NCI-H2171 treated with DMSO at 0.1 percent for 48 hours (cell line): ENCODE data around the gene TRPC1.
A peak's percentile ranks its signal among the peaks of the same experiment; 100 is the strongest.
"Not testable (repeated sequence)": the region's sequence is repeated elsewhere in the genome, so short reads cannot be mapped to it uniquely, and the experiment has no call there.

Experiments used
- DNase-seq: peaks from one replicate; lab custom pipeline; 2025; lab: John Stamatoyannopoulos, UW

The TRPC1 gene

DNA sequence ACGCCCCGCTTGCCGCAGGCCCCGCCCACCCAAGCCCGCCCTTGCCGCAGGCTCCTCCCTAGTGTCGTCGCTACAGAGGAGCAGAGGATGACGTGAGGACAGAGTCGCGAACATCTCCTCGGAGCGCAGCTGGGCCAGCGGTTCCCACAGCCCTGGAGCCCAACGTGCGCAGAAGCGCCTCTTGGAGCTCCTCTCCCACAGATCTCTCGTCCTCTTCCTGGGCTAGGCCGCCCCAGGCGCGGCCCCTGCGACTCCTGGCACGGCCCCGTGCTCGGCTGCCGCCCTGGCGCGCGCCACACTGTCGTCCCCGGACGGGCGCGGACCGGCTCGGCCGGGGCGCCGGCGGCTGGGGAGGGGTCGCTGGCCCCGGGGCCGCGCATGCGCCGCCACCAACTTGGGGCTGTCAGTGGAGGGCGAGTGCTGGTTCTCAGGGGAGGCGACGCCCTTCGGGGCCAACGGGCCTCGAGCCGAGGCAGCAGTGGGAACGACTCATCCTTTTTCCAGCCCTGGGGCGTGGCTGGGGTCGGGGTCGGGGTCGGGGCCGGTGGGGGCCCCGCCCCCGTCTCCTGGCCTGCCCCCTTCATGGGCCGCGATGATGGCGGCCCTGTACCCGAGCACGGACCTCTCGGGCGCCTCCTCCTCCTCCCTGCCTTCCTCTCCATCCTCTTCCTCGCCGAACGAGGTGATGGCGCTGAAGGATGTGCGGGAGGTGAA, at the start of gene TRPC1:
TRPC1 (plus strand) TSS at position 67 of the 714 bp plus-strand sequence; CDS start at position 593, 526 bp downstream.
- peak; percentile 85 for DNase-seq

DNA sequence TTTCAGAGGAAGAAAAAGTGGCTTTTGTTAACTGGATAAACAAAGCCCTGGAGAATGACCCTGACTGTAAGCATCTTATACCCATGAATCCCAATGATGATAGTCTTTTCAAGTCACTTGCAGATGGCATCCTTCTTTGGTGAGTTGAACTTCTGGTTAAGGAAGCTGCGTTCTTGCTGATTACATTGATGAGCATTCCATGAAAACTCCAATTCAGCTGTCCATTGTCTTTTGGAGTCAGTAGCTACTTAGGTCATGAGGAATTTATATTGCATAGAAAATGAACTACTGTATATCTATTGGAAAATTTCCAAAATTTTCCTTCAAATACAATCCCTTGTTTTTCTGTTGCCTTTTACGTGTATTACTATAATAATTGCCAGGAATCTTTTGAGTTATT, 47.7 kb upstream of the TRPC1 start:
- no peak for DNase-seq

DNA sequence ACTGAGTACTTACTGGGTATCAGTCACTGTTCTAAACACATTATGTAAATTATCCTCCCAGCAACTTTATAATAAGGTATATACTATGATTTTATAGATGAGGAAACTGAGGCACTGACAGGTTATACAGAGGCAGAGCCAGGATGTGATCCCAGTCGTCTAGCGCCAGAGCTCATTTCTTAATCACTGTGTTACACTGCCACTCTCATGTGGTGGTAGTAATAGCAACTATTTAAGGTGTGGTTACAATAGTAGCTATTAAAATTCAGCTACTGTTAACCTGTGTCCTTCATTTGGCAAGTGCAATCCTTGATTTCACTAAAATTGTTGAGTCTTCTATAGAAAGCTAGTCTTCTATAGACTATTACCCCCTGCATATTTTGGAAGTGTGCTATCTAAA, 43.1 kb upstream of the TRPC1 start:
- no peak for DNase-seq

DNA sequence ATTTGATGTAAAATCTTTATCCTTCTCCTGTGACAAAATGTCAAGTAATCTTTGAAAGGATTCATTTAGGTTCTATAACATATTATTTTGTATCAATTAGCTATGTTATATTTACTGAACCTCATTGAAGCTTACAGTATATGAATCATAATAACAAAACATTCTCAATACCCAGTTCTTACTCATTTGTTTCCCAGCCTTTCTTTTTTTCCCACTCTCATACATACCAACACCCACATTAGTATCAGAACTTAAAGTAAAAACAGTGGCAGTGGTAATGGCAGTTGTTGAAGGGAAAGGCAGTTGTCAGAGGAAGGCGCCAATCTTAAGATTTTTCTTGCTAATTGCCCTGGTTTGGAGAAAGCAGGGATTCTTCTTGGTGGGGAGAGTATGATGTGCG, 33.2 kb upstream of the TRPC1 start:
- DNase-seq, result no peak

DNA sequence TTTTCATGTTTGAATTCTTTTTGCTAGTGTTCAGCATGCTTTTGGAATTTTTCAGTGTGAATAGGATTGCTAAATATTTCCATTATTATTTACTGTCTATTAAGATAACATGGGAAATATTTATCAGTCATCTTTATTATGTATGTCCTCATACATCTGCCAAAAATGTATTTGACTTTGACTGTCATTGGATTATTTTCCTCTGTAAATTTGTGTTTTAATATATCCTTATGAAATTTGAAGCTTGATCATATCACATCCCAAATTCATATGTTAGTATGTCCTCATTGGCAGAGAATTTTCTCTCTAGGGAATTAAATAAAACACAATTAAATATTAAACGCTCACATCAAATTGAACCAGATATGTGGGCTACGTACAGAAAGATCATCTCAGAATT, 32.3 kb upstream of the TRPC1 start:
- DNase-seq, result no peak

DNA sequence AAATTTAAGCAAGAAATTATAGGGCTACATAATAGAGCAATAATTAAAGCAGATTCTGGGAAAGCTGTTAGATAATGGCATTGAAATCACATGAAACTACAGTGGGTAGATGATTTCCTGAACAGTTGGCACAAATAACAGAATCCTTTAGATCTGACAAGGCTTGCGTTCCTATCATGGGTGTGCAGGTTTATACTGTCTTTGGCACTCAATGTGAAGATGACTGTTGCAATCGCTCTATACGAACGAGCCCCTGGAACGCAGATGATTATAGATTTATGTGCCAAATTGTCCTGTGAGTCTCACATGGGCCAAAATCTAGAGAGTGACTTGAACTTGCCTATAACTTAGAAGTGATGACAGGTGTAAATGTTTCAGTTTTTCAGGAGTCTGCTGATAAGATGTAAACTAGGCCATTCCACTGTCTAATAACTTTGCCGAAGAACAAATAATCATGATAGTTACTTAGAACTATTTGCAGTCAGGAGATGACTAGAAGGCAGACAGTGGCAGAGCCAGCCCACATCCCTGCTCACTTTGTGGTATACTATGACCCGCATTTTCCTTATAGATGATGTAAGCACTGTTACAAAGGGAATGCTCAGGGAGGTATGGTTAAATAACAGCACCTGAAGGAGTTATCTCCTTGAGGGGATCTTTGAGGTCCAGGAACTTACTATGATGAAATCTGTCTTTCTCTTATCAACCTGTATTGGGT, 30.5 kb upstream of the TRPC1 start:
- DNase-seq, result no peak

DNA sequence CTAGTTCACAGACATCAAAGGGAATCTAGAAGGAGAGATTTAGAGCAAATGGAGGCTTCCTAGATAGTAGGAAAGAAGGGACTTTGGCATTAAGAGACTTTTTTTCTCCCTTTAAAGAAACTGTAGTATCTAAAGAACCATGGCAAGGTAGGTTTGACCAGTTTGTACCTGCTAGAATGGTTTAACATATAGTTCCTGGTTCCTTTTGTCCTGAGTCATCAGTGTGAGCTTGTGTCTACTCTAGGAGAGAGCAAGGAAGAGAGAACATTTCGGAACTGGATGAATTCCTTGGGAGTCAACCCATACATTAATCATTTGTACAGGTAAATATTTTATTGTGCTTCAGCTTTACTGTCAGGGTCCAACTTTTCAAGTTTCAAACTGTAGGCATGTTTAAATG, 29.6 kb upstream of the TRPC1 start:
- DNase-seq, result no peak

DNA sequence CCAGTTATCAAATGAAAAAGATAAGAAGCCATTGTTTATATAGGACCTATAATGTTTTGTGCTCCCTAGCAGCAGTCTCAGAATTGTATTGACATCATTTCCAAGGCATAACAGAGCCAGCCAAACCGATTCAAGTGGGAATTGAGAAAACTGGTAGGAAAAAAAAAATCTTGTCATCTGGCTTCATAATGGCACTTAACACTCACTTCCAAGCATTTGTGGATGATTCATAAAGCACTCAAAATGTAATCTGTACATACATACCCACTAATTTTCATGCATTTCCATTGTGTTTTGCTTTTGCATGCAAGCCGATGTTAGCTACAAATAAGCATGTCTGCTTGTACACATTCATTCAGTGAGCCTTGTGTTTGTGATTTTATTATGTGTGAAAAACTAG, 18.6 kb upstream of the TRPC1 start:
- DNase-seq, result peak; percentile 38

DNA sequence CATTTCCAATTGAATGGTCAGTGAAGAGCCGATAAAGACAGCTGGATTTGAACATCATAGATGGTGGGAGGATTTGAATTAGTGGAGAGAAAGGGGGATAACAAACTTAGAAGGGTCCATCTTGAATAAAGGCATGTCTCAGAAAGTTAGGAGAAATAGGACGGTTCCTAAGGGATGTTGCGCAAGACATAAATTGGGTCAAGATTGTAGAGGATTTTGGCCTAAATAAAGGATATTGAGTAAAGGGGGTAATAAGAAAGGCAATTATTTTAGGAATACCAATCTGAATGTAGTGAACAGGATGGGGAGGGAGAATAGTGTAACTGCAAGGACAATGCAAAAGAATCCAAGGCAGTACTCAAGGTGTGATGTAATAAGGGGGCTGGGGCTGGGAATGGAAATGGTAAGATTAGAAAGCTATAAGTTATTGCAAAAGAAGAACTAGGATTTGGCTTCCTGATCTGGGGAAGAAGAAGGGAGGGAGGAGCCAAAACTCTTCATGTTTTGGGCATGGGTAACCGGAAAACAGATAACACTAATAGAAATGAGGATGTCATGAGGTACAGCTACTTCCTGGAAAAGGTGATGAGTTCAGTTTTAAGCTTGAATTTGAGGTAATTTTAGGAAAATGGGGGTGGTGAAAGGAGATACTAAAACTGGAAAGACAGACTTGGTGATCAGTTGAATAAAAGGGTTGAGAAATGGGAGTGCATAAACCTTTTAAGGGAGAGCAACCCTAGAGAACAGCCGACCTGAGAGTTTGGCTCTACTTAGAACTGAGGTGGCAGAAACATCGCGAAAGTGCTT, 17.3 kb upstream of the TRPC1 start:
- DNase-seq, result no peak

DNA sequence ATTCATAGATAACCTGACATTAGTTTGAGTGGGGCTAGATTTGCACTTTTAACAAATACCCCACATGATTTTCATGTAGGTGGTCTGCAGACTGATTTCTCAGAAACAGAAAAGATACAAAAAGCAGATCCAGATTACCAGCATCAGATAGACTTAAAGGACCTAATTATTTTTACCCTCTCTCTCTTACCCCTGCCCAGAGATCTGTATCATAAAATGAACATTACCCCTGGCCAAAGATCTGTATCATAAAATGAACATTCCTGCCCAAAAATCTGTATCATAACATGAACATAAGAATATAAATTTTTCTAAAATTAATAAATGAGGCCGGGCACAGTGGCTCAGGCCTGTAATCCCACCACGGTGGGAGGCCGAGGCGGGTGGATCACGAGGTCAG, 14.6 kb upstream of the TRPC1 start:
- DNase-seq, result no peak

DNA sequence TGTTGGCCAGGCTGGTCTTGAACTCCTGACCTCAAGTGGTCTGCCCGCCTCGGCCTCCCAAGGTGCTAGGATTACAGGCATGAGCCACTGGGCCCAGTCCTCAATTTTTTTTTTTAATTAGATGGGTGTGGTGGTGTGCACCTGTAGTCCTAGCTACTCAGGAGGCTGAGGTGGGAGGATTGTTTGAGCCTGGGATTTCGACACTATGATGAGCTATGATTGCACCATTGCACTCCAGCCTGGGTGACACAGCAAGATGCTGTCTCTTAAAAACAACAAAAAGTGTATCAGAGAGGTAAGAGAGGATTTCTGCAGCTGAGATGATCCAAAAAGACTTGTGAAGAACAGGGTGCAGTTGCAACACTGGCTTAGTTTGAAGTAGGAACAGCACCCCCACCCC, 9.0 kb upstream of the TRPC1 start:
- DNase-seq, result not testable (repeated sequence)

DNA sequence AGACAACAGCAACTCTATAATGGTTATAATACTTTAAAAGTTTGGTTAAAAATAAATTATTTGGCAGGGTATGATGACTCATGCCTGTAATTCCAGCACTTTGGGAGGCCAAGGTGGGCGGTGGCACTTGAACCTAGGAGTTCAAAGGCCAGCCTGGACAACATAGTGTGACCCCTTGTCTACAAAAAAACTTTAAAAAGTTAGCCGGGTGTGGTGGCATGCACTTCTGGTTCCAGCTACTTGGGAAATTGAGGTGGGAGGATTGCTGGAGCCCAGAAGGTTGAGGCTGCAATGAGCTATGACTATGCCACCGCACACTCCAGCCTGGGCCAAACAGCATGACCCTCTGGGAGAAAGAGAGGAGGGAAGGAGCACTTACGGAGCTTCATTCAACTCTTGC, 7.7 kb upstream of the TRPC1 start:
- no peak for DNase-seq

DNA sequence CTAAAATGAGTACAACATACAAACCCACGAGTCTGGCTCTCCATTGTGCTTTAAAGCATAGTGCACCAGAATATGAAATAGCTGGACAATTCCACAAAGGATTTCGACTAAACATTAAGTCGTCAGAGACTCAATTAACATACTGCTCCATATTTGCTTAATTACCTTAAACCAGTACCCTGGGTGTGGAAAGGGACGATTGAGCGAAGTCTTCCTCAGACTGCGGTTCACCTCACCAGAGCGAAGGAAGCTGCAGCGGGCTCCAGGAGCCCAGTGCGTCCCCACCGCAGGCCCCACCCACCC, 218 bp upstream of the TRPC1 start:
- no peak for DNase-seq

DNA sequence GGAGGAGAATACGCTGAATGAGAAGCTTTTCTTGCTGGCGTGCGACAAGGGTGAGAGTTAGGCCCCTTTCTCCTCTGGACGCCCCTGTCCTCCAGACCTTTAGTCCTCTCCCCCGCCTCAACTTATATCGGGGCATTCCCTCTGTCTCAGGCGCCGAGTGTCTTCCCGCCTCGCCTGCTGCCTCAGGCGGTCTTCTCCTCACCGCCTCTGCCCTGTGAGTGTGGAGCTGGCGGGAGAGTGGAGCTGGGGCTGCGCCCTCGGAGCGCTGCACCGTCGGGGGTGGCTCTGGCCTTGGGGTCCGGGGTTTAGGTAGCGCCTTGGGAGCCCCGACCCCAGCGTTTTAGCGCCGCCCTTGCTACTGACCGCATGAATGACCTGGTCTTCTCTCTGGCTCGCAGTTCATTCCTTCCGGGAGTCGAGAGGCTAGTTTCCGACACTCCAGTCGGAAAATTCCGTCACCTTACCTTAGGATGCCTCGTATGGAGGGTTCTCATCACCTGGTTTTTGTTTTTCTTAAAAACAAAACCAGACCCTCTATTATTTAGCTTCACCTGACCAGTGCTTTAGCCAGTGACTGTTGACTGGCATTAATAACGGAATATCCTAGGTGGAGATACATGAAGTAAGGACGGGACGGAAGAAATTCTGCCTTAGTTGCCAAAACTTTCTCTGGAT, 985 bp downstream of the TRPC1 start:
- peak; percentile 55 for DNase-seq

DNA sequence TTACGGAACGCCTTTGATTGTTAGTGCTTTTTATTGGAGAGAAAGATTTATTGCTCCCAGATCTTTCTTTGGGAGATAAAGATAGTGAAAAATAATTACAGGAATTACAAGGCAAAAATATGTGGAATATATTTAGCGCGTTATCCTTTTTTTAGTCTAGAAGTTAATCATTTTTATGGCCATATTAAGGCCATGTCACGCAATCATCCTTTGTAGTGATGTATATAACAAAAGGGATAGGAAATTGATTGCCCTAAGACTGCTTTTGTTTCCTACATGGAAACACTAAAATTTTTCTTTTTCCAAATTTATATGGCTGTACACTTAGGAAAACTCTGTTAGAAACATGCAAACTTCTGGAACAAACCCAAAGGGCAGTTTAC, 1.5 kb downstream of the TRPC1 start:
- no peak for DNase-seq

DNA sequence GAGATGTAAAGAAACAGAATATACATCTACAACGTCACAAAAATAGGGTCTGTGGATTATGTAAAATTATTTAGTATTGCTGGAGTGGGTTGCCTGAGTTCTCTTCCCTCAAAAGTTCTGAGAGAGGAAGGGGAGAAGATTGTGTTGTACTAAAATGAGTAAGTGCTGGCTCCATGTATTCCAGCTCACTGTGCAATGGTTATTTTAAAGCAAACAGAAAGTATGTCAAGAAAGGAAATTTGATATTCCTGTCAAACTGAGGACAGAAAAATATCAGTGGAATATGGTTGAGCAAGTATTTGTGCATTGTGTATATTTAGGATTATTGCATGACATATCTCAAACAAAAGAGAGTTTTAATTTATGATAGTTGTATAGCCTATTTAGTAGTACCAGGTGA, 2.2 kb downstream of the TRPC1 start:
- DNase-seq, result no peak

DNA sequence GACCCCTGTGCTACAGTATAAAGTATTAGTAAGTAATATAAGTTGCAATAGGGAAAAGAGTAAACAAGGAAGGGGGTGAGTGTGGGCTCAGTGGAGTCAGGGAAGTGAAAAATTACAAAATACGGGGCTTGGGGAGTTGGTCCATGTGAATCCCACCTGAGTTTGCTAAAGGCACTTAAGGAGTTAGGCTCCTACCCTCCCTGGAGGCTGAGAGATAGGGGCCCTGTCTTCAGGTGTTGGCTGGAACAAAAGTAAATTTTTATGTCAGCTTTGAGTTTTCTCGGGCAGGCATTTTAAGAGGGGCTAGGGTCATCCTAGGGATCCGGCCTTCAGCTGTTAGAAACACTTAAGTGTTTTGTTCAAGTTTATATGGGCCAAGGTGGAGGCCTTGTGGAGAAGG, 8.2 kb downstream of the TRPC1 start:
- DNase-seq, result no peak

DNA sequence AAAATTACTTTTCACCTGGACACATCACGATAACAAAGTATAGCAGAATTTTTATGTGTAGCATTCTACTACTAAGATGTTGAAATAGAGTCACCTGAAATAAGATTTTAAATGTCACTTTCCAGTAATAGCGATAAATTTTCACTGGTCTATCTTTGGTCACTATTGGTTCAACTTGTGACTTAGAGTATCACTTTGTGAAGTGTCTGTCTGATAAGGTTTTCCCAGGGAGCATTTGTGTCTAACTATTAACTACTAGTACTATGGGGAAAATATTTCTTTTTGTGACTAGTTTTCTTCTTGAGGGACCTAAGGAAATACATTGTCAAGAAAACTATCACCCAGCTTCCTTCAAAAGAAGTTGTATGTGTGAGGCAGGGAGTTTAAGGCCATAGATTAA, 11.0 kb downstream of the TRPC1 start:
- no peak for DNase-seq

DNA sequence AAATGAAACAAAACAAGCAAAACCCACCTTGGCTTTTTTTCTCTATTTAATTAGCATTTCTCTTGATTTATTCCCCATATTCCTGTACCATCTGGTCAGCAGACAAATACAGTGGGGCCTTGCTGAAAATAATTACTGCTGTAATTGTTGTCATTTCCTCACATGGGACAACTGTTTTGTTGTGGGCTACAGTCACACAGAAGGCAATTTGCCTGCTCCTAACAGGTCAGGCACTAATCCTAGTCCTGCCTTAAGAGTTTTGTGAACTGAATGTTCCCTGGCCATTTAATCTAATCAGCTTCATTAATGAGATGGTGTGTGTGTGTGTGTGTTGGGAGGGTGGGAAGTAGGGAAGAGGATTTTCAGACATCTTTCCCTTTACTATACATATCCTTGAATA, 11.6 kb downstream of the TRPC1 start:
- no peak for DNase-seq

DNA sequence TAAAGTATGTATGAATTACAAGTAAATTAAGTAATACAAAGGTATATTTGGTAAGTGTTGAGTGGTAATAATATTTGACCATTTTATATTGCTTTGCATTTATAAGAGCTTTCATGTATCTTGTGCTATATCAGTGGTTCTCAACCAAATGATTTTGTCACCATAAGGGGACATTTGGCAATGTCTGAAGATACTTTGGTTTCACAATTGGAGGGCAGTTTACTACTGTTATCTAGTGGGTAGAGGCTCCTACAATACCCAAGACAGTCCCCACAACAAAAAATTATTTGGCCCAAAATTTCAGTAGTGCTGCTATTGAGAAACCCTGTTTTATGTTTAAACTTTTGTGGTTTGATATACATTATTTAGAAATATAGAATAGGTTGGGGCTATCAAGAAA, 14.6 kb downstream of the TRPC1 start:
- no peak for DNase-seq

DNA sequence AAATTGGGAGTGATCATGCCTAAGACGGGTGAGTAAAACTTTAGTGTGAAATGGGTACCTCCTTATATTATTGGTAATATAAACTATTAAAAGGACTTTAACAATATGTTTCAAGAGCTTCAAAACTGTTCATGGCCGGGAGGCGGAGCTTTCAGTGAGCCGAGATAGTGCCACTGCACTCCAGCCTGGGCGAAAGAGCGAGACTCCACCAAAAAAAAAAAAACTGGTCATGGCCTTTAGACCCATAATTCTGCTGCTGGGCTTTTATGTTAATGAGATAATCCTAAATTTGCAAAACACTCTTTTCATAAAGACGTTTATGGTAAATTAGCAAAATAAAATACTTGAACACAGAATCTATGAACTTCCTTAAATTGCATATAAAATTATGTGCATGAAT, 22.8 kb downstream of the TRPC1 start:
- no peak for DNase-seq

DNA sequence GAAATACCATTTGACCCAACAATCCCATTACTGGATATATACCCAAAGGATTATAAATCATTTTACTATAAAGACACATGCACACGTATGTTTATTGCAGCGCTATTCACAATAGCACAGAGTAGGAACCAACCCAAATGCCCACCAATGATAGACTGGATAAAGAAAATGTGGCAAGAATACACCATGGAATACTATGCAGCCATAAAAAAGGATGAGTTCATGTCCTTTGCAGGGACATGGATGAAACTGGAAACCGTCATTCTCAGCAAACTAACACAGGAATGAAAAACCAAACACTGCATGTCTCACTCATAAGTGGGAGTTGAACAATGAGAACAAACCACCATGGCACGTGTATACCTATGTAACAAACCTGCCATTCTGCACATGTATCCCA, 26.7 kb downstream of the TRPC1 start:
- DNase-seq, result not testable (repeated sequence)

DNA sequence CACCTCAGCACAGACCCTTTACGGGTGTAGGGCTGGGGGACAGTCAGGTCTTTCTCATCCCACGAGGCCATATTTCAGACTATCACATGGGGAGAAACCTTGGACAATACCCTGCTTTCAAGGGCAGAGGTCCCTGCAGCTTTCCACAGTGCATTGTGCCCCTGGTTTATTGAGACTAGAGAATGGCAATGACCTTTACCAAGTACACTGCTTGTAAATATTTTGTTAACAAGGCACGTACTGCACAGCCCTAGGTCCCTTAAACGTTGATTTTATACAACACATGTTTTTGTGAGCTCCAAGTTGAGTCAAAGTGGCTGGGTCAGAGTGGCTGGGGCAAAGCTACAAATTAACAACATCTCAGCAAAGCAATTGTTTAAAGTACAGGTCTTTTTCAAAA, 28.8 kb downstream of the TRPC1 start:
- DNase-seq, result not testable (repeated sequence)
